GM06990 (cell line): ENCODE measurements around the gene PGAP3.

Experiments
- DNase-seq: peaks from one replicate; pipeline ENCODE4 v3.0.0-alpha.2; 2011; ENCODE audit not compliant: insufficient read length; ENCODE audit errors: extremely low read depth
- H3K27me3 ChIP-seq: replicated peaks from 2 replicates; pipeline ENCODE4 v1.6.0; 2011; ENCODE audit warnings: low read length; ENCODE audit not compliant: control insufficient read depth, insufficient read depth
- H3K36me3 ChIP-seq: 2 replicates; pipeline ENCODE4 v1.5.1; 2011; ENCODE audit warnings: low read length; ENCODE audit not compliant: control insufficient read depth, insufficient read depth
- H3K4me3 ChIP-seq: replicated peaks from 2 replicates; pipeline ENCODE4 v1.5.1; 2011; ENCODE audit warnings: low read depth, mild to moderate bottlenecking, control low read depth, low read length
- TF ChIP-seq, protein P1 (sequence below): IDR thresholded peaks from 2 replicates; pipeline ENCODE4 v1.5.1; 2011; ENCODE audit warnings: low read length, control low read depth, mild to moderate bottlenecking, inconsistent platforms; ENCODE audit not compliant: insufficient read depth, poor library complexity, severe bottlenecking

PGAP3 gene

GRCh38 chr17:39687546-39688474 lies at the start of gene PGAP3:
Gene PGAP3 (minus strand): TSS chr17:39688057. CDS start chr17:39688014, 43 bp downstream.
- Histone ChIP-seq H3K36me3 (no peaks in the 10 kb centered on the region; the same call in 1 of the 2 replicates), H3K27me3 (no peaks in the 10 kb centered on the region), H3K4me3 (peak within 1 kb of the TSS; percentile 69)
- DNase-seq, result peak; percentile 95
- TF ChIP-seq, protein P1, sequence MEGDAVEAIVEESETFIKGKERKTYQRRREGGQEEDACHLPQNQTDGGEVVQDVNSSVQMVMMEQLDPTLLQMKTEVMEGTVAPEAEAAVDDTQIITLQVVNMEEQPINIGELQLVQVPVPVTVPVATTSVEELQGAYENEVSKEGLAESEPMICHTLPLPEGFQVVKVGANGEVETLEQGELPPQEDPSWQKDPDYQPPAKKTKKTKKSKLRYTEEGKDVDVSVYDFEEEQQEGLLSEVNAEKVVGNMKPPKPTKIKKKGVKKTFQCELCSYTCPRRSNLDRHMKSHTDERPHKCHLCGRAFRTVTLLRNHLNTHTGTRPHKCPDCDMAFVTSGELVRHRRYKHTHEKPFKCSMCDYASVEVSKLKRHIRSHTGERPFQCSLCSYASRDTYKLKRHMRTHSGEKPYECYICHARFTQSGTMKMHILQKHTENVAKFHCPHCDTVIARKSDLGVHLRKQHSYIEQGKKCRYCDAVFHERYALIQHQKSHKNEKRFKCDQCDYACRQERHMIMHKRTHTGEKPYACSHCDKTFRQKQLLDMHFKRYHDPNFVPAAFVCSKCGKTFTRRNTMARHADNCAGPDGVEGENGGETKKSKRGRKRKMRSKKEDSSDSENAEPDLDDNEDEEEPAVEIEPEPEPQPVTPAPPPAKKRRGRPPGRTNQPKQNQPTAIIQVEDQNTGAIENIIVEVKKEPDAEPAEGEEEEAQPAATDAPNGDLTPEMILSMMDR, result no peak

- TF ChIP-seq, protein P1, result no peak
- Histone ChIP-seq H3K36me3 (no peaks in the 10 kb centered on the region), H3K27me3 (no peaks in the 10 kb centered on the region), H3K4me3 (no peak overlapping the region)
- no peak for DNase-seq
Observed at GRCh38 chr17:39737206-39737759, 49.4 kb upstream of the PGAP3 start.

- TF ChIP-seq, protein P1, result no peak
- H3K4me3 ChIP-seq, result no peak overlapping the region
- no peaks in the 10 kb centered on the region for H3K36me3 ChIP-seq
- no peak for DNase-seq
- H3K27me3 ChIP-seq, result no peaks in the 10 kb centered on the region
Observed at GRCh38 chr17:39736319-39737165, 48.7 kb upstream of the PGAP3 start.

GRCh38 chr17:39735882-39736281 lies 48.0 kb upstream of the PGAP3 start:
- Histone ChIP-seq H3K27me3 (no peaks in the 10 kb centered on the region), H3K4me3 (no peak overlapping the region), H3K36me3 (no peaks in the 10 kb centered on the region)
- TF ChIP-seq, protein P1, result no peak
- DNase-seq, result no peak

- DNase-seq, result no peak
- Histone ChIP-seq H3K36me3 (peaks cover 7% of the 10 kb centered on the region), H3K27me3 (no peaks in the 10 kb centered on the region), H3K4me3 (no peak overlapping the region)
- TF ChIP-seq, protein P1, result no peak
Observed at GRCh38 chr17:39732586-39732985, 44.7 kb upstream of the PGAP3 start.
